Skeletal muscle cell (primary cell): Measurements from ENCODE around the gene NEGR1.
A peak's percentile ranks its signal among the peaks of the same experiment; 100 is the strongest.

ENCODE experiments used
- DNase-seq: peaks from one replicate; pipeline ENCODE4 v3.0.0-alpha.2; 2010; ENCODE audit warnings: low read depth
- H3K4me3 ChIP-seq: 2 replicates; pipeline ENCODE4 v1.5.1; 2011; ENCODE audit warnings: low read depth, mild to moderate bottlenecking, control low read depth, low read length, moderate library complexity

Gene NEGR1

DNA sequence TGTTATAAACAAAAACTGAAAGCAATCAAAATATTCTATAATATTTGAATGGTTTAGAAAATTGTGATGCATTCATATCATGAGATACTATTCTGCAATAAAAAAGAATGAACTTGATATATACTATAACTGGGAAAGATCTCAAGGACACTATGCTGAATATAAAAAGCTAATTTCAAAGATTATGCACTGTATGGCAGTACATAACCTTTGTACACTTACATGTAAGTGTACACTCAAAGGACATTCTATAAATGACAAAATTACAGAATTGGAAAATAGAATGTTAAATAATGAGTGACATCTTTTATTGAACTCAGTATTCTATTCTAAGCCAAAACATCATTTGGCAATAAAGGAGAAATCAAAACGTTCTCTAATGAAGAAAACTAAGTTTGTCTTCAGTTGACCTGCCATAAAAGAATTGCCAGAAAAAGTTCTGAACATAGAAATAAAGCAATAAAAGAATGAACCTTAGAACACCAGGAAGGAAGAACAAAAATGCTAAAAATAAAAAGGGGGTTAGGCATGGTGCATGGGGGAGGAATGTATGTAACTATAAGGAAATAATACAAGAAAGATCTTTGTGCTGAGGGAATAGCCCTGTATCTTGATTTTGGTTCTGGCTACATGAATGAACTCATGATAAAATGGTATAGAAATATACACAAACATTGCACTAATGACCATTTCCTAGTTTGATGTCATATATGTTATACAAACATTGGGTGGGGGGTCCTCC is 519.7 kb downstream of the NEGR1 start:
- no peak for DNase-seq
- no peak overlapping the region for H3K4me3 ChIP-seq

GRCh38 chr1:71755441-71755840 is 526.9 kb downstream of the NEGR1 start:
- no peak for DNase-seq
- no peak overlapping the region for H3K4me3 ChIP-seq

- DNase-seq: no peak
- H3K4me3 ChIP-seq: no peak overlapping the region
Observed at GRCh38 chr1:71753746-71754145, 528.6 kb downstream of the NEGR1 start.

DNA sequence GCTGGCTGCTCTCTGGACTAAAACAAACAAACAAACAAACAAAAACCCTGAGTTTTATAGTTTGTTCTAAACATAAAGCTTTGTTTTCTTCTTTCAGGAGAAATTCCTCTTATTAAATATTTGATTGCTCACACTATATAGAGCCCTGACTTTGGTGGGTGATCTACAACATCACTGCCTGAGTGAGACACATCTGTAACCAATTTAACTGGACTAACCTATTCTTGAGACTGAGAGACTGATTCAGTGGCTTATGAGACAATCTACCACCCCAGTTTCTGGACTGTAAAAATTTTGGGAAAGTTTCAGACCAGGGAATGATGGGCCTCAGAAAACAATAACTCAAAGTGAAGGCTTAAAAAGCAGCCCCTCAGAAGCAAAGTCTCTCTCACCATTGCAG is 537.0 kb downstream of the NEGR1 start:
- DNase-seq: no peak
- H3K4me3 ChIP-seq: no peak overlapping the region

- DNase-seq: no peak
Observed at GRCh38 chr1:71743862-71744261, 538.5 kb downstream of the NEGR1 start.

GRCh38 chr1:71738910-71739309 is 543.4 kb downstream of the NEGR1 start:
- DNase-seq: no peak
- no peak overlapping the region for H3K4me3 ChIP-seq

More at GRCh38 chr1:71743862-71744261, 538.5 kb downstream of the NEGR1 start:
- no peak overlapping the region for H3K4me3 ChIP-seq

DNA sequence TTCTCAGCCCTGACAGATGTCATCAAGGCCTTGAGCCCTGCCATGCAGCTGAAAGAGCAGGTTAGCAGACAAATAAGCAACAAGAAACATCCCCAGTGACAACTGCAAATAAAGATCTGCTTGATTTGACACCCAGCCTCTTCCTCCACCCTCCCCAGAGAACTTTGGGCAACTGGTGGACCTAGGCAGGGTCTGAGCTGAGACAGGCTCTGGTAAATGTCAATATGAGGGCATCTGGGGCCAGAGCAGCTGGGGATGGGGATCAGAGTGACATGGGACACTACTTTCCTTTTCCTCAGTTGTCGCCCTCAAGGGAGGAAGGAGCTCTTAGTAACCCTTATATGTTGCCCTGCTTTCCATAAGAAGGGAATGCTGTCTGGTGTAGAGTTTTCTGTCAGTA is 544.1 kb downstream of the NEGR1 start:
- H3K4me3 ChIP-seq: no peak overlapping the region
- DNase-seq: no peak

DNA sequence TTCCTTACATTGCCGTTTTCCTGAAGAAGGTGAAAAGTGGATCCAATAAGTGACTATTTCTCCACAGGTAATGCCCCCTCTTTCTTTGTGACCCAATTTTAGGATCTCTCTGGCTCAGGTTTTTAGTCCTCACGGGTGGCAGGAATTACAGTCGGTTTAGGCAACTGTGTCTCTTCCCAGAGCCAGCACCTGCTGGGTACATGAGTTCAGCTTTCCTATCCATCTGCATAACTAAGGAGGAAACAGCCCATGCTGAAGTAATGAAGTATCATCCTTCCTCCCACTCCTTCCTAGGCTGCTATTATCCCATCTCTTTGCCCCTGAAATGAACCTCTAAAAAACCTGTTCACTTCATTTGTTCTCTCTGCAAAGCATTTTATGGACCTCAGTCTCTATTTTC is 544.6 kb downstream of the NEGR1 start:
- no peak for DNase-seq
- H3K4me3 ChIP-seq: no peak overlapping the region

GRCh38 chr1:71733121-71733520 is 549.2 kb downstream of the NEGR1 start:
- H3K4me3 ChIP-seq: no peak overlapping the region
- no peak for DNase-seq

DNA sequence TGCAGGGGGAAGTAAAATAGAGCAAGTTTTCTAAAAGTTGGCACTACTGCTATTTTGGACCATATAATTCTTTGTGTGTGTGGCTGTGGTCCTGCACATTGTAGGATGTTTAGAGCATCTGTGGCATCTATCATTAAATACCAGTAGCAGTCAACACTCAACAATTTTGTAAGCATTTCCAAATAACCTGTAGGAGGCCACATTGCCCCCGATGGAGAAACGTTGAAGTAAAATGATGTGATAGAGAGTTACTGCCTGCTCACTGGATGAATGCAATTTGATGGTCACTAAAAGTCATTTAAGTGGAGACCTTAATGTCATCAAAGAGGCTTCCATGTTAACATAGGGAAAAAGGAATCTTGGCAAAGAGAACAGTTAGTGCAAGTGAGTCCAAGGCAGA is 560.8 kb downstream of the NEGR1 start:
- H3K4me3 ChIP-seq: no peak overlapping the region
- no peak for DNase-seq

- H3K4me3 ChIP-seq: no peak overlapping the region
Observed at GRCh38 chr1:71719330-71719729, 563.0 kb downstream of the NEGR1 start.

GRCh38 chr1:71717186-71717585 is 565.2 kb downstream of the NEGR1 start:
- no peak for DNase-seq
- no peak overlapping the region for H3K4me3 ChIP-seq

More at GRCh38 chr1:71719330-71719729, 563.0 kb downstream of the NEGR1 start:
- DNase-seq: no peak

- no peak for DNase-seq
- no peak overlapping the region for H3K4me3 ChIP-seq
Observed at GRCh38 chr1:71711456-71711855, 570.9 kb downstream of the NEGR1 start.

GRCh38 chr1:71706029-71706671 is 576.2 kb downstream of the NEGR1 start:
- peak; percentile 55 for DNase-seq
- H3K4me3 ChIP-seq: no peak overlapping the region

- H3K4me3 ChIP-seq: no peak overlapping the region
- no peak for DNase-seq
Observed at GRCh38 chr1:71698186-71698585, 584.2 kb downstream of the NEGR1 start.

DNA sequence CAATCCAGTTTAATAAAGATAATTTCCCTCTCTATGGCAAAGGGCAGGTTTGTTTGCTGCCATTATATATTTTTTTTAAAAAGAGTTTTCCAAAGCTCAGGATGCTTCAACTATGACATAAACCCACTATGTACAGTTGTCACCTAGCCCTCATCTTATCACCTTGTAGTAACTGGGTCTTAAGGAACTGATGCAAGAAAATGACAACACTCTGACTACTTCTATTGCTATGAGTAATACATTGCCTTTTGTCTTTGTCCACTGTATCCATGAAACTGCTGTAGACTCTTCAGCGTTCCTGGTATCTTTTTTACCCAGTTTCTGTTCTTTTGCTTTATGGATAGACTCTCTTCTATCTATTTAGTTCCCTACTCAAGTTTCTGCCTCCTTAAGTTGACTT is 586.5 kb downstream of the NEGR1 start:
- no peak overlapping the region for H3K4me3 ChIP-seq

GRCh38 chr1:71695084-71695483 is 587.3 kb downstream of the NEGR1 start:
- H3K4me3 ChIP-seq: no peak overlapping the region
- DNase-seq: no peak

More for the DNA sequence above, 586.5 kb downstream of the NEGR1 start:
- peak; percentile 25 for DNase-seq

DNA sequence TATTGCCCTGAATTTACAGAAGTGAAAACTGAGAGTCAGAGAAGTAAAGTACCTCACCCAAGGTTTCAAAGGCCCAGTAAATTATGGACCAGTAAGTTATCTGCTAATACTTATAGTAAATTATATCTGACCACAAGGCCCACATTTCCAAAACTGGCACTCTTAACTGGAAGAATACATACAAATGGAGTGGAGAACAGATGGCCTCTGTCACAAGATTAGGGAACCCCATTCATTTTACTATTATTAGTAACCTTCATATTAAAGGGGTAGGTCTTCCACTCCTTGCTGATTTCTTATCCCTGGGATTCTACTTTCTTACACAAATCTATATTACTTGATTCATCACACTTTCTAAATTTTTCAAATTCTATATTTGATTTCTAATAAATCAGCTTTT is 588.8 kb downstream of the NEGR1 start:
- DNase-seq: no peak

DNA sequence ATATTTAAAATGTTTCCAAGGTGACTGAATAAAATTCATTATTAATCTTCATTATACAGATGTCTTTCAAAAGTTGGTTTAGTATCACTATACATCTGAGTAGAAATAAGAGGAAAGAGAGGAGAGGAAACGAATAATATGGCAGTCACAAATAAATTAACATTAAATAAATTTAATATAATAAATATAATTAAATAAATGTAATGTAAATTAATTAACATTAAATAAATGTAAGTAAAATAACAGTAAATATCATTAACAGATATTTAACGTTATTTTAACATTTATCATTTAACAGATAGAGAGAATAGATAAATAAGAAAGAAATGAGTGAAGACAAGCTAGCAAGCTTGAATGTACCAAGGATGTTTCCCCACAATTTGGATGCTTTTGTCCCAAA is 592.7 kb downstream of the NEGR1 start:
- H3K4me3 ChIP-seq: no peak overlapping the region
- DNase-seq: no peak

More for the DNA sequence above, 588.8 kb downstream of the NEGR1 start:
- no peak overlapping the region for H3K4me3 ChIP-seq

DNA sequence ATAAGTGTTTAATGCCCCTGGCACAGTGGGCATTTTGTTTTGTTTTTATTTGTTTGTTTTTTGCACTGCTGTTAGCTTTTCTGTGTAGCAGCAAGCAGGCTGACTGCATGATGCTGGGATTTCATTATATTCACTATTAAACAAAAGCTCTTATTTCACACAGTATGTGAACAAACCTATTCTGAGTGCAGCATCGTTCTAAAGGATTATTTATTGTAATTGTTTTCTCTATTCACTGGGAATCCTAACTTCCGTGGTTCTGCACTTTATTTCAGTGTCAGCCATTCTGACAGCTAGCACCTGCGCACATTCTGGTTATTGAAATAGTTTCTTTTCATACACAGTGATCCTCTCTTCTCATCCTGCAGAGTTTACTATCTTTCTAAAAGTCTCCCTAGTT is 595.0 kb downstream of the NEGR1 start:
- no peak overlapping the region for H3K4me3 ChIP-seq
- DNase-seq: no peak
